Common myeloid progenitor, CD34-positive (primary cell): ENCODE results near the gene AGBL4.

Experiments used
- CTCF ChIA-PET: fragments of 350-600 bp; sonication (Branson Sonifier 250); formaldehyde crosslinking; loops from one replicate; lab custom pipeline; 2021; ENCODE audit warnings: antibody characterized with exemption; lab: Charles Lee
- POLR2A ChIA-PET: fragments of 350-600 bp; sonication (Branson Sonifier 250); formaldehyde crosslinking; loops from one replicate; lab custom pipeline; 2021; ENCODE audit warnings: antibody characterized with exemption; lab: Charles Lee
- DNase-seq, 3 donors: peaks; one replicate each; pipeline versions ENCODE4 v3.0.0 to v3.0.0-alpha.2; 2013
- H3K27ac ChIP-seq, 2 experiments: 1 replicate in 1 of 2; 2 replicates in 1 of 2; pipeline ENCODE4 v1.7.0; 2013; ENCODE audit warnings: inconsistent platforms in 2 of 2, low read length in 2 of 2, mild to moderate bottlenecking in 2 of 2, low read depth in 1 of 2, moderate library complexity in 1 of 2; ENCODE audit not compliant: severe bottlenecking in 2 of 2, insufficient read depth in 1 of 2, poor library complexity in 1 of 2
- H3K27me3 ChIP-seq, 5 experiments: replicated peaks in 2 of 5; 1 replicate in 3 of 5; 2 replicates in 2 of 5; pipeline versions ENCODE4 v1.6.1 to v1.7.0; 2013; ENCODE audit warnings: low read length in 4 of 5, mild to moderate bottlenecking in 2 of 5, moderate library complexity in 2 of 5, inconsistent platforms in 1 of 5; ENCODE audit not compliant: insufficient read depth in 5 of 5, control insufficient read depth in 4 of 5
- H3K36me3 ChIP-seq, 4 experiments: 1 replicate in 2 of 4; 2 replicates in 2 of 4; pipeline versions ENCODE4 v1.6.1 to v1.7.0; 2013; ENCODE audit warnings: low read length in 3 of 4, control low read depth in 1 of 4, mild to moderate bottlenecking in 1 of 4; ENCODE audit not compliant: control insufficient read depth in 4 of 4, insufficient read depth in 4 of 4
- H3K4me1 ChIP-seq, 4 experiments: 1 replicate in 3 of 4; 2 replicates in 1 of 4; pipeline versions ENCODE4 v1.6.1 to v1.7.1; 2013; ENCODE audit warnings: low read length in 3 of 4, mild to moderate bottlenecking in 3 of 4, control low read depth in 1 of 4, inconsistent platforms in 1 of 4, moderate library complexity in 1 of 4; ENCODE audit not compliant: control insufficient read depth in 4 of 4, insufficient read depth in 4 of 4; ENCODE audit errors: control extremely low read depth in 1 of 4
- H3K4me3 ChIP-seq, 7 experiments: 1 replicate in 4 of 7; 2 replicates in 3 of 7; pipeline versions ENCODE4 v1.5.1 to v1.7.0; 2013; ENCODE audit warnings: mild to moderate bottlenecking in 7 of 7, low read length in 6 of 7, moderate library complexity in 6 of 7, inconsistent platforms in 2 of 7, low read depth in 2 of 7, control low read depth in 1 of 7; ENCODE audit not compliant: insufficient read depth in 4 of 7, control insufficient read depth in 1 of 7; ENCODE audit errors: extremely low read depth in 1 of 7
- H3K9me3 ChIP-seq, 5 experiments: 1 replicate in 4 of 5; 2 replicates in 1 of 5; pipeline versions ENCODE4 v1.6.1 to v1.7.1; 2013; ENCODE audit warnings: low read length in 4 of 5, mild to moderate bottlenecking in 2 of 5, inconsistent platforms in 1 of 5, low read depth in 1 of 5, moderate library complexity in 1 of 5; ENCODE audit not compliant: control insufficient read depth in 4 of 5, insufficient read depth in 2 of 5; ENCODE audit errors: control extremely low read depth in 1 of 5
- WGBS: methylation state at CpG from one replicate; pipeline ENCODE4 v1.1.5; 2013; ENCODE audit not compliant: insufficient coverage; 5-methylcytosine and 5-hydroxymethylcytosine counted together

The AGBL4 gene

DNA sequence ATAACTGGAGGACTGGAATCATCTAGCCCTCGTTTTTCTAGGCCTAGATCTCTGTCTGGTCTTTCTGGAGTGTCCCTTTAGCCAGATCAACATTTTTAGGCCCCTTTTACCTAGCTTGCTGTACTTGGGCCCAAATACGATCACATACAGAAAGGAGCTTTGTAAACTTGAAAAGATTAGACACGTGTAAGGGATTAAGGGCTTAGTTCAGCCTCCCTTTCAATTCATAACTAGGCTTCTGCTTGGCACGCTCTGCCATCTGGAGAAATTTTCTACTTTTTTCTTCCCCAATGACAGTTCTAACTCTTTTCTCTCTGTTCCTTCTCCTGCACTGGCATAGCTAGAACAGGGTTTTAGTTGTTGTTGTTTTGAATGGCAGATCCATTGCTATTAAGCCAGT is 1093.7 kb downstream of the AGBL4 start:
- no peaks in the 10 kb centered on the region for H3K9me3 ChIP-seq
- ChIA-PET CTCF (no interaction called here), POLR2A (no interaction called here)
- DNase-seq = no peak
- no peaks in the 10 kb centered on the region for H3K4me1 ChIP-seq
- no peak overlapping the region for H3K27ac ChIP-seq
- H3K27me3 ChIP-seq = peaks cover 0 to 2% (median 0%) of the 10 kb centered on the region in 5 experiments
- 94% methylated on average over 3 of the region's 4 CpGs for WGBS
- no peaks in the 10 kb centered on the region for H3K36me3 ChIP-seq
- no peak overlapping the region for H3K4me3 ChIP-seq

- ChIA-PET POLR2A (no interaction called here), CTCF (no interaction called here)
- no peak for DNase-seq
Measured at GRCh38 chr1:48924099-48924498, 1099.7 kb downstream of the AGBL4 start.

GRCh38 chr1:48923116-48923515 is 1100.6 kb downstream of the AGBL4 start:
- no CpG with 5 or more reads among the region's 1 CpG for WGBS
- ChIA-PET CTCF (no interaction called here), POLR2A (no interaction called here)
- no peak for DNase-seq
- no peaks in the 10 kb centered on the region for H3K27me3 ChIP-seq
- H3K4me1 ChIP-seq = no peaks in the 10 kb centered on the region
- no peak overlapping the region for H3K4me3 ChIP-seq
- no peak overlapping the region for H3K27ac ChIP-seq
- H3K9me3 ChIP-seq = no peaks in the 10 kb centered on the region
- no peaks in the 10 kb centered on the region for H3K36me3 ChIP-seq

More at GRCh38 chr1:48924099-48924498, 1099.7 kb downstream of the AGBL4 start:
- Histone ChIP-seq H3K9me3 (no peaks in the 10 kb centered on the region), H3K4me1 (no peaks in the 10 kb centered on the region), H3K27ac (no peak overlapping the region), H3K27me3 (no peaks in the 10 kb centered on the region), H3K36me3 (no peaks in the 10 kb centered on the region), H3K4me3 (no peak overlapping the region)

GRCh38 chr1:48920851-48921250 is 1102.9 kb downstream of the AGBL4 start:
- ChIA-PET POLR2A (no interaction called here), CTCF (interaction anchor here (0.6 kb wide), 1 partner anchor 644 kb away, joined by 3 read pairs; no protein-coding TSS in a partner anchor)
- Histone ChIP-seq H3K27ac (no peak overlapping the region), H3K4me3 (no peak overlapping the region), H3K36me3 (no peaks in the 10 kb centered on the region), H3K4me1 (no peaks in the 10 kb centered on the region), H3K9me3 (no peaks in the 10 kb centered on the region), H3K27me3 (no peaks in the 10 kb centered on the region)
- no peak for DNase-seq
- 100% methylated on average over 3 of the region's 3 CpGs for WGBS

DNA sequence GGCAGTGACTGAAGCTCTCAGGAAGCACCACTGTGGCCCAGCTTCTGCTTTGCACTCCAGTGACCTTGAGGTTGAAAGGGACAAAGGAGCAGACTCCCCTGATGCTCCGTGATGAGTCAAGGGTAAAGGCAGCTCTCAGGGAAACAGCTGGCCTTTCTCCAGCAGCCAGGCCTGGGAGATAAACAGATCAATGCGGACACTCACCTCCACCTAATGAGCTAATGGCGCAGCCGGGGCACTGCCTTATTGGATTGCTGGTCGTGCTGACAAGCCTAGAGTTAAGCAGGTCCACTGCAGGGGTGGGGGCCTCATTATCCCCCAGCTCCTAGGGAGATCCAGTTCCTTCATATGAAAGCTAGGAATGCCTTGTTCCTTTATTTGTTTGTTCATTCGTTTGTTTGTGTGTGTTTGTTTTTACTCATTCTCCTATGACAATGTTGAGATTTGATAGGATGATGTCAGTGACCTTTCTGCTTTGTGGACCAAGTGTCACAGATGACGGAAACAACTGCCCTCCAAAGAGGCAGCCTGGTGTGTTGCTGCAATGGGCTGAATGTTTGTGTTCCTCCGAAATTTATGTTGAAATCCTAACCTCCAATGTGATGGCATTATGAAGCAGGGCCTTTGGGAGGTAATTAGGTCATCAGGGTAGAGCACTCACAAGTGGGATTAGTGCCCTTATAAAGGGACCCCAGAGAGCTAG is 1105.7 kb downstream of the AGBL4 start:
- ChIA-PET CTCF (interaction anchor here (1.4 kb wide), 1 partner anchor 9 kb away, joined by 5 read pairs; no protein-coding TSS in a partner anchor), POLR2A (no interaction called here)
- WGBS = 94% methylated on average over 6 of the region's 8 CpGs
- Histone ChIP-seq H3K36me3 (no peaks in the 10 kb centered on the region), H3K9me3 (no peaks in the 10 kb centered on the region), H3K4me3 (no peak overlapping the region), H3K27ac (no peak overlapping the region), H3K27me3 (peaks cover 0 to 4% (median 2%) of the 10 kb centered on the region in 5 experiments), H3K4me1 (no peaks in the 10 kb centered on the region)
- DNase-seq = no peak

DNA sequence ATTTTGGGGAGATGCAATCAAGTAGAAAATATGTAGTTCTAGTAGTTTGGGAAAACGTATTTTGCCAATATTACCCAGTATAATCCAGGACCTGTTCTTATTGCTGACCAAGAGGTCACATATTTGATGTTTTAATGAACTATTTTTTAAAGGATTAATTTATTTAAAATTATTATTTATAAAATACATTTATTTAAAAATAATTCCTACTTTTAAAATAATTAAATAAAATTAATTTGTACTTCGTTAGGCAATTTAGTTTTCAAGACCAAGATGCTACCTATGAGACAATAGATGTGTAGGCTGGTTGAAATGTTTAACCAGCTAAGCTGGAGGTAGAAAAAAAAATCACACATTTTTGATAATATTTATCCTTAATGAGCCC is 1106.7 kb downstream of the AGBL4 start:
- Histone ChIP-seq H3K27me3 (peaks cover 0 to 7% (median 5%) of the 10 kb centered on the region in 5 experiments), H3K4me1 (no peaks in the 10 kb centered on the region), H3K36me3 (no peaks in the 10 kb centered on the region), H3K9me3 (no peaks in the 10 kb centered on the region), H3K4me3 (no peak overlapping the region), H3K27ac (no peak overlapping the region)
- WGBS = no CpG with 5 or more reads among the region's 2 CpGs
- DNase-seq = no peak
- POLR2A ChIA-PET = no interaction called here
- CTCF ChIA-PET = interaction anchor here (1.4 kb wide), 1 partner anchor 8 kb away, joined by 5 read pairs; no protein-coding TSS in a partner anchor

GRCh38 chr1:48916130-48917069 is 1107.4 kb downstream of the AGBL4 start:
- DNase-seq = peak; percentile 29 to 47 (median 40)
- no peak overlapping the region for H3K27ac ChIP-seq
- WGBS = 60% methylated on average over 3 of the region's 5 CpGs
- ChIA-PET CTCF (no interaction called here), POLR2A (no interaction called here)
- no peaks in the 10 kb centered on the region for H3K4me1 ChIP-seq
- no peaks in the 10 kb centered on the region for H3K36me3 ChIP-seq
- H3K9me3 ChIP-seq = no peaks in the 10 kb centered on the region
- peaks cover 0 to 7% (median 5%) of the 10 kb centered on the region in 5 experiments for H3K27me3 ChIP-seq
- no peak overlapping the region for H3K4me3 ChIP-seq
